Smooth muscle cell (in vitro differentiated cells): ENCODE results near the gene BMP6. TPM values are rescaled to one million over a fixed set of nuclear protein-coding genes. Genes with fewer than 3 reads are reported as not detected.

Experiments used
- DNase-seq: peaks from one replicate; lab custom pipeline; 2025; ENCODE audit not compliant: unreplicated experiment; lab: John Stamatoyannopoulos, UW
- H2AFZ ChIP-seq: fragments of 200-600 bp; sonication (generic); 2 replicates; pipeline ENCODE4 v1.6.0; 2016; ENCODE audit warnings: antibody characterized with exemption, low read depth, mild to moderate bottlenecking
- H3F3A ChIP-seq: fragments of 200-600 bp; sonication (generic); 2 replicates; pipeline ENCODE4 v1.6.0; 2017; ENCODE audit warnings: antibody characterized with exemption, low read depth
- H3K27ac ChIP-seq: fragments of 200-600 bp; sonication (generic); 2 replicates; pipeline ENCODE4 v1.5.1; 2016; ENCODE audit warnings: low read depth, mild to moderate bottlenecking
- H3K27me3 ChIP-seq: fragments of 200-600 bp; sonication (generic); 2 replicates; pipeline ENCODE4 v1.6.1; 2016; ENCODE audit warnings: low read depth, mild to moderate bottlenecking
- H3K36me3 ChIP-seq: fragments of 200-600 bp; sonication (generic); 2 replicates; pipeline ENCODE4 v1.5.1; 2016; ENCODE audit warnings: low read depth
- H3K4me1 ChIP-seq: fragments of 200-600 bp; sonication (generic); 2 replicates; pipeline ENCODE4 v1.5.1; 2016; ENCODE audit warnings: low read depth
- H3K4me2 ChIP-seq: fragments of 200-600 bp; sonication (generic); 2 replicates; pipeline ENCODE4 v1.6.0; 2016; ENCODE audit warnings: mild to moderate bottlenecking
- H3K4me3 ChIP-seq: fragments of 200-600 bp; sonication (generic); 2 replicates; pipeline ENCODE4 v1.5.1; 2016; ENCODE audit warnings: mild to moderate bottlenecking
- H3K79me2 ChIP-seq: fragments of 200-600 bp; sonication (generic); 2 replicates; pipeline ENCODE4 v1.6.0; 2016; ENCODE audit warnings: low read depth, mild to moderate bottlenecking
- H3K9ac ChIP-seq: fragments of 200-600 bp; sonication (generic); 2 replicates; pipeline ENCODE4 v1.6.0; 2016; ENCODE audit warnings: low read depth
- H3K9me3 ChIP-seq: fragments of 200-600 bp; sonication (generic); replicated peaks from 2 replicates; pipeline ENCODE4 v1.5.1; 2016; ENCODE audit warnings: low read depth
- H4K20me1 ChIP-seq: fragments of 200-600 bp; sonication (generic); 2 replicates; pipeline ENCODE4 v1.6.0; 2016; ENCODE audit warnings: low read depth
- CTCF ChIP-seq: fragments of 200-600 bp; sonication (generic); IDR thresholded peaks from 2 replicates; pipeline ENCODE4 v1.5.1; 2017; ENCODE audit warnings: borderline replicate concordance, mild to moderate bottlenecking, antibody characterized with exemption; ENCODE audit not compliant: insufficient read depth, poor library complexity, severe bottlenecking
- WGBS: methylation state at CpG from one replicate; pipeline ENCODE4 v1.1.7; 2016; ENCODE audit warnings: low lambda C conversion rate; 5-methylcytosine and 5-hydroxymethylcytosine counted together
- polyA plus RNA-seq: library from polyadenylated mRNA; unstranded; fragments of >200 nt; fragmentation: Nextera tagmentation; extraction: Ambion mirVana; gene quantifications from 2 replicates; pipeline ENCODE4 v1.2.1, GENCODE V29; 2016
- total RNA-seq: library from RNA; depleted of rRNA; stranded (reverse); fragments of >200 nt; gene quantifications from 2 replicates; pipeline ENCODE4 v1.2.3, GENCODE V29; 2014

Gene BMP6
- total and polyA plus RNA-seq, 2 experiments from 2014 or later = 14.5 to 17.0 TPM

DNA sequence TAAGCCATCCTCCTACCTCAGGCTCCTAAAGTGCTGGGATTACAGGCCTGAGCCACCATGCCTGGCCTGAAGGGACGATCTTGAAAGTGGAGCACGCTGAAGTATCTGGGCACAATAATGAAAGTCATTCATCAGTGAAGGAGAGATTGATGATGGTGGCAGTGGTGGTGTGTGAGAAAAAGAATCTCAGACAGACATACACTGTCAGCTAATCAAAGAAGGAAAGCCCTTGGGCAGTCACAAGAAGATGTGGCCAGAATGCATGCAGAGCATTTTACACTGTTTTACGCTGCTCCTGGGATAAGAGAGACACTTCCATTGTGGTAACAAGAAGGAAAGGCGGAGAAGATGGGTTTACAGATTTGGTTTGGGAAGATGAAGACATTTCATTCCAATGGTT, 20.4 kb upstream of the BMP6 start:
- H3K9ac ChIP-seq = no peak overlapping the region
- no peak overlapping the region for H3K27ac ChIP-seq
- H3K79me2 ChIP-seq = no peaks in the 10 kb centered on the region
- no peaks in the 10 kb centered on the region for H3F3A ChIP-seq
- H3K4me1 ChIP-seq = no peaks in the 10 kb centered on the region
- no peaks in the 10 kb centered on the region for H4K20me1 ChIP-seq
- no peak for DNase-seq
- no peaks in the 10 kb centered on the region for H3K36me3 ChIP-seq
- no peak for TF ChIP-seq CTCF
- no peaks in the 10 kb centered on the region for H3K27me3 ChIP-seq
- WGBS = 72% methylated on average over 4 of the region's 4 CpGs
- no peaks in the 10 kb centered on the region for H3K9me3 ChIP-seq
- H2AFZ ChIP-seq = no peak overlapping the region
- no peak overlapping the region for H3K4me2 ChIP-seq
- H3K4me3 ChIP-seq = no peak overlapping the region

DNA sequence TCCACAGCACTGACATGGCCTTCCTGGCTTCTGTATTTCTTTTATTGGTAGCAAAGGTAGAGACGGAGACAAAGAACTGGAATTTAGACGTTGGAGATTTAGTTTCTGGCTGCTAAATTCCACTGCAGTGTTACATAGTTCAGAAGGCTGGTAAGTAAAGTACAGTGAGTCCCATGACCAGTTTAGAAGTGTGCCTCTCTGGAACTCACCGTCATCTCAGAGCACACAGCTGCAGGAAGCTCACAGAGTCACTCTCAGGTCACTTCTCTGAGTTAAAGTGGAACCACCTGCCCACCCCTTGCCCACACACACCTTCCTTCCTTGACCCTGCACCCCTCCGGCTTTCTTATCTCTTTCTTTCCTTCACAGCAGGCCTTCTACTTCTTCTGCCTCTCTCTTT, 19.6 kb upstream of the BMP6 start:
- DNase-seq = no peak
- no peaks in the 10 kb centered on the region for H3K79me2 ChIP-seq
- no peak overlapping the region for H2AFZ ChIP-seq
- H3K9ac ChIP-seq = no peak overlapping the region
- TF ChIP-seq CTCF = no peak
- H4K20me1 ChIP-seq = no peaks in the 10 kb centered on the region
- H3K27ac ChIP-seq = no peak overlapping the region
- no peaks in the 10 kb centered on the region for H3K9me3 ChIP-seq
- no peak overlapping the region for H3K4me2 ChIP-seq
- no peaks in the 10 kb centered on the region for H3K36me3 ChIP-seq
- WGBS = 83% methylated on average over 4 of the region's 4 CpGs
- H3F3A ChIP-seq = no peaks in the 10 kb centered on the region
- H3K4me3 ChIP-seq = no peak overlapping the region
- no peaks in the 10 kb centered on the region for H3K4me1 ChIP-seq
- no peaks in the 10 kb centered on the region for H3K27me3 ChIP-seq

GRCh38 chr6:7707787-7708186, 18.1 kb upstream of the BMP6 start:
- H2AFZ ChIP-seq = no peak overlapping the region
- no peaks in the 10 kb centered on the region for H3K36me3 ChIP-seq
- H3K4me3 ChIP-seq = no peak overlapping the region
- no peak overlapping the region for H3K9ac ChIP-seq
- 51% methylated on average over 4 of the region's 4 CpGs for WGBS
- no peak for TF ChIP-seq CTCF
- H3K27me3 ChIP-seq = no peaks in the 10 kb centered on the region
- H3K79me2 ChIP-seq = no peaks in the 10 kb centered on the region
- no peaks in the 10 kb centered on the region for H3F3A ChIP-seq
- H3K27ac ChIP-seq = no peak overlapping the region
- H4K20me1 ChIP-seq = no peaks in the 10 kb centered on the region
- no peak overlapping the region for H3K4me2 ChIP-seq
- H3K9me3 ChIP-seq = no peaks in the 10 kb centered on the region
- DNase-seq = no peak
- H3K4me1 ChIP-seq = no peaks in the 10 kb centered on the region

- no peak overlapping the region for H3K4me3 ChIP-seq
- TF ChIP-seq CTCF = no peak
- H3K4me1 ChIP-seq = no peaks in the 10 kb centered on the region
- no peak overlapping the region for H3K9ac ChIP-seq
- peaks cover 12% of the 10 kb centered on the region for H3K27me3 ChIP-seq
- no peak overlapping the region for H3K27ac ChIP-seq
- no peaks in the 10 kb centered on the region for H3K36me3 ChIP-seq
- no peaks in the 10 kb centered on the region for H3K79me2 ChIP-seq
- 85% methylated on average over 6 of the region's 6 CpGs for WGBS
- H3F3A ChIP-seq = no peaks in the 10 kb centered on the region
- H4K20me1 ChIP-seq = no peaks in the 10 kb centered on the region
- no peak overlapping the region for H3K4me2 ChIP-seq
- no peak overlapping the region for H2AFZ ChIP-seq
- DNase-seq = no peak
- no peaks in the 10 kb centered on the region for H3K9me3 ChIP-seq
Measured at GRCh38 chr6:7719364-7719850, 6.5 kb upstream of the BMP6 start.
